ENCODE measurements around the gene FOXQ1. TPM values are rescaled to one million over a fixed set of nuclear protein-coding genes. Genes with fewer than 3 reads are reported as not detected.

FOXQ1 gene
- total and polyA plus RNA-seq, 2 of the 13 experiments (the other 11 are each of a cell fraction or from before 2014, with no cell fraction given), result 35.2 to 39.8 TPM

GRCh38 chr6:1296079-1296478 is 15.8 kb upstream of the FOXQ1 start:
- Histone ChIP-seq H3K27me3 (ENCODE audit: control insufficient read depth in 1 of 2, insufficient read depth in 2 of 2, low read length in 2 of 2) (no peaks in the 10 kb centered on the region), H3K9ac (ENCODE audit: insufficient read depth, low read depth, low read length) (no peak overlapping the region), H3K79me2 (ENCODE audit: insufficient read depth, low read length) (no peaks in the 10 kb centered on the region), H3K9me3 (ENCODE audit: low read length) (no peaks in the 10 kb centered on the region), H3K4me1 (ENCODE audit: insufficient read depth, low read length) (peaks cover 25% of the 10 kb centered on the region), H3K27ac (ENCODE audit: extremely low read length, insufficient read depth, low read length) (no peak overlapping the region), H3K36me3 (replicated peaks in 1 of 2; ENCODE audit: control insufficient read depth in 1 of 2, insufficient read depth in 2 of 2, low read length in 2 of 2) (no peaks in the 10 kb centered on the region), H3K4me2 (ENCODE audit: low read depth, low read length) (no peak overlapping the region), H4K20me1 (ENCODE audit: insufficient read depth, low read length) (no peaks in the 10 kb centered on the region), H2AFZ (ENCODE audit: low read length) (no peak overlapping the region), H3K4me3 (replicated peaks in 1 of 3; ENCODE audit: insufficient read depth in 1 of 3, low read depth in 2 of 3, low read length in 3 of 3) (no peak overlapping the region)
- in situ Hi-C loops (cut with HindIII; ENCODE audit: extremely low pct_ligation_motif_present, low pct_unique_long_range_greater_than_20kb) (no loop called here), intact Hi-C loops (cut with micrococcal nuclease; ENCODE audit: unreplicated experiment) (no loop called here)
- POLR2A ChIA-PET, result interaction anchor here (1.4 to 6.8 kb wide), 3 partner anchors 14 to 65 kb away, joined by 3 to 66 read pairs (median 27); partner anchors contain the start of gene FOXQ1
- no peak for DNase-seq (ENCODE audit: low spot score)
- no peak for TF ChIP-seq ZSCAN5A (CRISPR knock-in tag; IDR thresholded peaks at IDR 0.05; ENCODE audit: borderline replicate concordance)
- TF ChIP-seq JUNB (CRISPR knock-in tag; IDR thresholded peaks at IDR 0.05; ENCODE audit: borderline replicate concordance), result no peak
- TF ChIP-seq ZNF512B (CRISPR knock-in tag; IDR thresholded peaks at IDR 0.05; ENCODE audit: borderline replicate concordance), result no peak
- TF ChIP-seq ZNF501 (CRISPR knock-in tag; IDR thresholded peaks at IDR 0.05), result no peak
- no peak for TF ChIP-seq GTF2F1 (IDR thresholded peaks at IDR 0.05; ENCODE audit: low read length)
- TF ChIP-seq FOSL1 (CRISPR knock-in tag; IDR thresholded peaks at IDR 0.05; ENCODE audit: borderline replicate concordance), result no peak
- no peak for TF ChIP-seq TFDP1 (CRISPR knock-in tag; IDR thresholded peaks at IDR 0.05; ENCODE audit: borderline replicate concordance)
- BruUV-seq (replicated peaks), result no TSS peak
- no peak for FAIRE-seq
- ATAC-seq, result no peak
- CTCF ChIA-PET (ENCODE audit: low intra/inter-chr PET ratio, low total read pairs), result no interaction called here
- WGBS (ENCODE audit: low lambda C conversion rate), result 95% methylated on average over 7 of the region's 7 CpGs
